Stomach (tissue), 4 donors: ENCODE data around the gene LASP1NB.

ENCODE experiments used
- CTCF ChIP-seq, 7 experiments: fragments of 450-650 bp in 4 of 7; fragments of 200-600 bp in 3 of 7; sonication (generic) in 3 of 7; IDR thresholded peaks; one replicate each; pipeline ENCODE4 v1.5.1; 2016 to 2019; ENCODE audit warnings: antibody characterized with exemption in 7 of 7, control low read depth in 2 of 7, mild to moderate bottlenecking in 1 of 7
- EP300 ChIP-seq: sonication (generic); formaldehyde crosslinking; IDR thresholded peaks from one replicate; pipeline ENCODE4 v1.6.1; 2017; ENCODE audit warnings: antibody characterized with exemption
- POLR2A ChIP-seq, 4 donors: fragments of 450-650 bp; IDR thresholded peaks; one replicate each; pipeline ENCODE4 v1.6.1; 2016; ENCODE audit warnings: antibody characterized with exemption in 4 of 4, control low read depth in 2 of 4, mild to moderate bottlenecking in 1 of 4, moderate library complexity in 1 of 4
- POLR2AphosphoS5 ChIP-seq, 3 donors: sonication (generic); formaldehyde crosslinking; IDR thresholded peaks; one replicate each; pipeline ENCODE4 v1.6.1; 2016; ENCODE audit warnings: antibody characterized with exemption in 3 of 3

- no peak for TF ChIP-seq CTCF (IDR thresholded peaks at IDR 0.05)
- no peak for TF ChIP-seq POLR2A (IDR thresholded peaks at IDR 0.05)
- peak; percentile 57 to 84 (median 58) for TF ChIP-seq POLR2AphosphoS5 (IDR thresholded peaks at IDR 0.05)
- no peak for TF ChIP-seq EP300
These were observed 43.7 kb upstream of the LASP1NB start for GRCh38 chr17:38881600-38882191.
